ENCODE measurements around the gene NOS1AP. TPM values are rescaled to one million over a fixed set of nuclear protein-coding genes. Genes with fewer than 3 reads are reported as not detected.

Gene NOS1AP
- total and polyA plus RNA-seq, 2 experiments from 2014 or later: 5.8 to 6.6 TPM

DNA sequence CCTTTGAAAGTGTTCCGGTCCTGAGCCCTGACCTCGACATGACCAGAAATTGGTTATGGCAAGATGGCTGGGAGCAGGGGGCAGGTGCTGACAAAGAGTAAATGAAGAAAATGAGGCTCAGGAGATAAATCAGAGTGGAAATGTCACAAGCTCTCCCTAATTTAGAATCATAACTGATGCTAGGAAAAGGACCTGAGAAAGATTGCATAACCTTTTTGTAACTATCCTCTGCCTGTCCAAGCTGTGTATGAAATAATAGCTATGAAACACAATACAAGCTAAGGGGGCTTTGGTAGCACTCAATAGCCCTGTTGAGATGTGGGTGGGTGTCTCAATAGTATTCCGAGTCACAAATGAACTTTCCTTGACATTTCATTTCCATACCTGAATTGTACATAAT lies 12.9 kb upstream of the NOS1AP start:
- Histone ChIP-seq H3K36me3 (ENCODE audit: insufficient read depth) (no peaks in the 10 kb centered on the region), H4K20me1 (replicated peaks; ENCODE audit: insufficient read depth) (no peaks in the 10 kb centered on the region), H3K27me3 (ENCODE audit: insufficient read depth) (no peaks in the 10 kb centered on the region), H2AFZ (no peak overlapping the region), H3K27ac (ENCODE audit: low read depth) (no peak overlapping the region), H3K9me2 (ENCODE audit: insufficient read depth) (no peaks in the 10 kb centered on the region), H3K79me2 (replicated peaks; ENCODE audit: insufficient read depth) (no peaks in the 10 kb centered on the region), H3K4me1 (ENCODE audit: insufficient read depth) (no peaks in the 10 kb centered on the region), H3F3A (replicated peaks; ENCODE audit: low read depth) (no peaks in the 10 kb centered on the region), H3K4me3 (no peak overlapping the region), H3K4me2 (no peak overlapping the region)
- Mint-ChIP-seq H3K36me3 (ENCODE audit: low read depth) (no peaks in the 10 kb centered on the region), H3K27ac (no peak overlapping the region), H3K4me1 (peaks cover 6% of the 10 kb centered on the region; the same call in 2 of the 3 replicates), H3K4me3 (no peak overlapping the region), H3K9me3 (no peaks in the 10 kb centered on the region), H3K27me3 (ENCODE audit: insufficient read depth, low read depth, poor library complexity) (peaks cover 3% of the 10 kb centered on the region)
- ATAC-seq (no peak), DNase-seq (ENCODE audit: low spot score) (no peak)
- TF ChIP-seq EZH2 (IDR thresholded peaks at IDR 0.05; ENCODE audit: low read depth, unreplicated experiment) (no peak), NANOG (IDR thresholded peaks at IDR 0.05; ENCODE audit: borderline replicate concordance) (no peak), ZNF331 (CRISPR knock-in tag; IDR thresholded peaks at IDR 0.05; ENCODE audit: low read depth) (no peak), ZNF114 (CRISPR knock-in tag; IDR thresholded peaks at IDR 0.05) (no peak), POLR2AphosphoS5 (IDR thresholded peaks at IDR 0.05; ENCODE audit: low read depth) (no peak), STAT1 (IDR thresholded peaks at IDR 0.05; ENCODE audit: unreplicated experiment) (no peak), EZH2phosphoT487 (IDR thresholded peaks at IDR 0.05; ENCODE audit: unreplicated experiment) (no peak), JUNB (IDR thresholded peaks at IDR 0.05; ENCODE audit: unreplicated experiment) (no peak), CREB1 (CRISPR knock-in tag; IDR thresholded peaks at IDR 0.05; ENCODE audit: low read depth) (no peak)
- TF ChIP-seq, protein P1, sequence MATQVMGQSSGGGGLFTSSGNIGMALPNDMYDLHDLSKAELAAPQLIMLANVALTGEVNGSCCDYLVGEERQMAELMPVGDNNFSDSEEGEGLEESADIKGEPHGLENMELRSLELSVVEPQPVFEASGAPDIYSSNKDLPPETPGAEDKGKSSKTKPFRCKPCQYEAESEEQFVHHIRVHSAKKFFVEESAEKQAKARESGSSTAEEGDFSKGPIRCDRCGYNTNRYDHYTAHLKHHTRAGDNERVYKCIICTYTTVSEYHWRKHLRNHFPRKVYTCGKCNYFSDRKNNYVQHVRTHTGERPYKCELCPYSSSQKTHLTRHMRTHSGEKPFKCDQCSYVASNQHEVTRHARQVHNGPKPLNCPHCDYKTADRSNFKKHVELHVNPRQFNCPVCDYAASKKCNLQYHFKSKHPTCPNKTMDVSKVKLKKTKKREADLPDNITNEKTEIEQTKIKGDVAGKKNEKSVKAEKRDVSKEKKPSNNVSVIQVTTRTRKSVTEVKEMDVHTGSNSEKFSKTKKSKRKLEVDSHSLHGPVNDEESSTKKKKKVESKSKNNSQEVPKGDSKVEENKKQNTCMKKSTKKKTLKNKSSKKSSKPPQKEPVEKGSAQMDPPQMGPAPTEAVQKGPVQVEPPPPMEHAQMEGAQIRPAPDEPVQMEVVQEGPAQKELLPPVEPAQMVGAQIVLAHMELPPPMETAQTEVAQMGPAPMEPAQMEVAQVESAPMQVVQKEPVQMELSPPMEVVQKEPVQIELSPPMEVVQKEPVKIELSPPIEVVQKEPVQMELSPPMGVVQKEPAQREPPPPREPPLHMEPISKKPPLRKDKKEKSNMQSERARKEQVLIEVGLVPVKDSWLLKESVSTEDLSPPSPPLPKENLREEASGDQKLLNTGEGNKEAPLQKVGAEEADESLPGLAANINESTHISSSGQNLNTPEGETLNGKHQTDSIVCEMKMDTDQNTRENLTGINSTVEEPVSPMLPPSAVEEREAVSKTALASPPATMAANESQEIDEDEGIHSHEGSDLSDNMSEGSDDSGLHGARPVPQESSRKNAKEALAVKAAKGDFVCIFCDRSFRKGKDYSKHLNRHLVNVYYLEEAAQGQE (IDR thresholded peaks at IDR 0.05; ENCODE audit: unreplicated experiment): no peak
- TF ChIP-seq, protein P2, sequence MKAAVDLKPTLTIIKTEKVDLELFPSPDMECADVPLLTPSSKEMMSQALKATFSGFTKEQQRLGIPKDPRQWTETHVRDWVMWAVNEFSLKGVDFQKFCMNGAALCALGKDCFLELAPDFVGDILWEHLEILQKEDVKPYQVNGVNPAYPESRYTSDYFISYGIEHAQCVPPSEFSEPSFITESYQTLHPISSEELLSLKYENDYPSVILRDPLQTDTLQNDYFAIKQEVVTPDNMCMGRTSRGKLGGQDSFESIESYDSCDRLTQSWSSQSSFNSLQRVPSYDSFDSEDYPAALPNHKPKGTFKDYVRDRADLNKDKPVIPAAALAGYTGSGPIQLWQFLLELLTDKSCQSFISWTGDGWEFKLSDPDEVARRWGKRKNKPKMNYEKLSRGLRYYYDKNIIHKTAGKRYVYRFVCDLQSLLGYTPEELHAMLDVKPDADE (IDR thresholded peaks at IDR 0.05): no peak
- TF ChIP-seq, protein P3, sequence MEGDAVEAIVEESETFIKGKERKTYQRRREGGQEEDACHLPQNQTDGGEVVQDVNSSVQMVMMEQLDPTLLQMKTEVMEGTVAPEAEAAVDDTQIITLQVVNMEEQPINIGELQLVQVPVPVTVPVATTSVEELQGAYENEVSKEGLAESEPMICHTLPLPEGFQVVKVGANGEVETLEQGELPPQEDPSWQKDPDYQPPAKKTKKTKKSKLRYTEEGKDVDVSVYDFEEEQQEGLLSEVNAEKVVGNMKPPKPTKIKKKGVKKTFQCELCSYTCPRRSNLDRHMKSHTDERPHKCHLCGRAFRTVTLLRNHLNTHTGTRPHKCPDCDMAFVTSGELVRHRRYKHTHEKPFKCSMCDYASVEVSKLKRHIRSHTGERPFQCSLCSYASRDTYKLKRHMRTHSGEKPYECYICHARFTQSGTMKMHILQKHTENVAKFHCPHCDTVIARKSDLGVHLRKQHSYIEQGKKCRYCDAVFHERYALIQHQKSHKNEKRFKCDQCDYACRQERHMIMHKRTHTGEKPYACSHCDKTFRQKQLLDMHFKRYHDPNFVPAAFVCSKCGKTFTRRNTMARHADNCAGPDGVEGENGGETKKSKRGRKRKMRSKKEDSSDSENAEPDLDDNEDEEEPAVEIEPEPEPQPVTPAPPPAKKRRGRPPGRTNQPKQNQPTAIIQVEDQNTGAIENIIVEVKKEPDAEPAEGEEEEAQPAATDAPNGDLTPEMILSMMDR (conservative IDR thresholded peaks at IDR 0.05; ENCODE audit: low read depth in 2 of 2): no peak
- TF ChIP-seq, protein P4, sequence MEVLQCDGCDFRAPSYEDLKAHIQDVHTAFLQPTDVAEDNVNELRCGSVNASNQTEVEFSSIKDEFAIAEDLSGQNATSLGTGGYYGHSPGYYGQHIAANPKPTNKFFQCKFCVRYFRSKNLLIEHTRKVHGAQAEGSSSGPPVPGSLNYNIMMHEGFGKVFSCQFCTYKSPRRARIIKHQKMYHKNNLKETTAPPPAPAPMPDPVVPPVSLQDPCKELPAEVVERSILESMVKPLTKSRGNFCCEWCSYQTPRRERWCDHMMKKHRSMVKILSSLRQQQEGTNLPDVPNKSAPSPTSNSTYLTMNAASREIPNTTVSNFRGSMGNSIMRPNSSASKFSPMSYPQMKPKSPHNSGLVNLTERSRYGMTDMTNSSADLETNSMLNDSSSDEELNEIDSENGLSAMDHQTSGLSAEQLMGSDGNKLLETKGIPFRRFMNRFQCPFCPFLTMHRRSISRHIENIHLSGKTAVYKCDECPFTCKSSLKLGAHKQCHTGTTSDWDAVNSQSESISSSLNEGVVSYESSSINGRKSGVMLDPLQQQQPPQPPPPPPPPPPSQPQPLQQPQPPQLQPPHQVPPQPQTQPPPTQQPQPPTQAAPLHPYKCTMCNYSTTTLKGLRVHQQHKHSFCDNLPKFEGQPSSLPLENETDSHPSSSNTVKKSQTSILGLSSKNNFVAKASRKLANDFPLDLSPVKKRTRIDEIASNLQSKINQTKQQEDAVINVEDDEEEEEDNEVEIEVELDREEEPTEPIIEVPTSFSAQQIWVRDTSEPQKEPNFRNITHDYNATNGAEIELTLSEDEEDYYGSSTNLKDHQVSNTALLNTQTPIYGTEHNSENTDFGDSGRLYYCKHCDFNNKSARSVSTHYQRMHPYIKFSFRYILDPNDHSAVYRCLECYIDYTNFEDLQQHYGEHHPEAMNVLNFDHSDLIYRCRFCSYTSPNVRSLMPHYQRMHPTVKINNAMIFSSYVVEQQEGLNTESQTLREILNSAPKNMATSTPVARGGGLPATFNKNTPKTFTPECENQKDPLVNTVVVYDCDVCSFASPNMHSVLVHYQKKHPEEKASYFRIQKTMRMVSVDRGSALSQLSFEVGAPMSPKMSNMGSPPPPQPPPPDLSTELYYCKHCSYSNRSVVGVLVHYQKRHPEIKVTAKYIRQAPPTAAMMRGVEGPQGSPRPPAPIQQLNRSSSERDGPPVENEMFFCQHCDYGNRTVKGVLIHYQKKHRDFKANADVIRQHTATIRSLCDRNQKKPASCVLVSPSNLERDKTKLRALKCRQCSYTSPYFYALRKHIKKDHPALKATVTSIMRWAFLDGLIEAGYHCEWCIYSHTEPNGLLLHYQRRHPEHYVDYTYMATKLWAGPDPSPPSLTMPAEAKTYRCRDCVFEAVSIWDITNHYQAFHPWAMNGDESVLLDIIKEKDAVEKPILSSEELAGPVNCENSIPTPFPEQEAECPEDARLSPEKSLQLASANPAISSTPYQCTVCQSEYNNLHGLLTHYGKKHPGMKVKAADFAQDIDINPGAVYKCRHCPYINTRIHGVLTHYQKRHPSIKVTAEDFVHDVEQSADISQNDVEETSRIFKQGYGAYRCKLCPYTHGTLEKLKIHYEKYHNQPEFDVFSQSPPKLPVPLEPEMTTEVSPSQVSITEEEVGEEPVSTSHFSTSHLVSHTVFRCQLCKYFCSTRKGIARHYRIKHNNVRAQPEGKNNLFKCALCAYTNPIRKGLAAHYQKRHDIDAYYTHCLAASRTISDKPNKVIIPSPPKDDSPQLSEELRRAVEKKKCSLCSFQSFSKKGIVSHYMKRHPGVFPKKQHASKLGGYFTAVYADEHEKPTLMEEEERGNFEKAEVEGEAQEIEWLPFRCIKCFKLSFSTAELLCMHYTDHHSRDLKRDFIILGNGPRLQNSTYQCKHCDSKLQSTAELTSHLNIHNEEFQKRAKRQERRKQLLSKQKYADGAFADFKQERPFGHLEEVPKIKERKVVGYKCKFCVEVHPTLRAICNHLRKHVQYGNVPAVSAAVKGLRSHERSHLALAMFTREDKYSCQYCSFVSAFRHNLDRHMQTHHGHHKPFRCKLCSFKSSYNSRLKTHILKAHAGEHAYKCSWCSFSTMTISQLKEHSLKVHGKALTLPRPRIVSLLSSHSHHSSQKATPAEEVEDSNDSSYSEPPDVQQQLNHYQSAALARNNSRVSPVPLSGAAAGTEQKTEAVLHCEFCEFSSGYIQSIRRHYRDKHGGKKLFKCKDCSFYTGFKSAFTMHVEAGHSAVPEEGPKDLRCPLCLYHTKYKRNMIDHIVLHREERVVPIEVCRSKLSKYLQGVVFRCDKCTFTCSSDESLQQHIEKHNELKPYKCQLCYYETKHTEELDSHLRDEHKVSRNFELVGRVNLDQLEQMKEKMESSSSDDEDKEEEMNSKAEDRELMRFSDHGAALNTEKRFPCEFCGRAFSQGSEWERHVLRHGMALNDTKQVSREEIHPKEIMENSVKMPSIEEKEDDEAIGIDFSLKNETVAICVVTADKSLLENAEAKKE (CRISPR knock-in tag; IDR thresholded peaks at IDR 0.05): no peak
